Stimulated activated effector memory CD8-positive, alpha-beta T cell treated with anti-CD3 and anti-CD28 coated beads, Interleukin-12 subunit alpha, Interleukin-12 subunit beta, amount 100 ng/mL, for 72 hours (primary cell): ENCODE measurements around the gene SUSD1.

Source experiments
- ATAC-seq: fragments of 150-1000 bp; cut with Tn5 transposase; 2 replicates; pipeline ENCODE4 v1.10.0; 2021
- DNase-seq, 2 donors: peaks; one replicate each; pipeline ENCODE4 v3.0.0; 2021 to 2022; ENCODE audit warnings: low spot score in 2 of 2
- H3K27ac Mint-ChIP-seq: one replicate; pipeline ENCODE4 v1.8.0; 2022; ENCODE audit warnings: mild to moderate bottlenecking, mixed read lengths
- H3K36me3 Mint-ChIP-seq: one replicate; pipeline ENCODE4 v1.8.0; 2022; ENCODE audit warnings: mild to moderate bottlenecking, mixed read lengths
- H3K4me1 Mint-ChIP-seq: one replicate; pipeline ENCODE4 v1.8.0; 2022; ENCODE audit warnings: mixed read lengths
- H3K4me3 Mint-ChIP-seq: one replicate; pipeline ENCODE4 v1.8.0; 2022; ENCODE audit warnings: mild to moderate bottlenecking, mixed read lengths
- H3K9me3 Mint-ChIP-seq: one replicate; pipeline ENCODE4 v1.8.0; 2022; ENCODE audit warnings: mixed read lengths

Gene SUSD1

DNA sequence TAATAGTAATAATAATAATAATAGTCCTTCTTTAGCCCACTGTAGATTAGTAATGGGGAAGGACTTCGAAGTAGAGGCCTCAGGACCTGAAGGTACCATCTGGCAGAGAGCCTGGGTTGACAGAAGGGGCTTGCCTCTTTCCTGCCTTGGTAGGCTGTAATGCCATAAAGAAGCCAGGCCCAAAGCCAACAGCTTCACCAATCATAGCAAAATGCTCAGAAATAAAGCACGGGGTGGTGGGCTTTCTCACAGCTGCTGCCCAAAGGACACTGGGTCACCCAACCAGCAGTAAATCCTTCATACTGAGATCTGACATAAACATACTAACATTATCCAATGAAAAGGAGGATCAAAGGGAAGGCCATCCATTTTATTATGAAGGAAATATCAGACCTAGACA is 70.7 kb downstream of the SUSD1 start:
- ATAC-seq (no peak), DNase-seq (no peak)
- Mint-ChIP-seq H3K4me3 (no peak overlapping the region), H3K27ac (no peak overlapping the region), H3K9me3 (no peaks in the 10 kb centered on the region), H3K36me3 (peaks cover 21% of the 10 kb centered on the region), H3K4me1 (no peaks in the 10 kb centered on the region)

DNA sequence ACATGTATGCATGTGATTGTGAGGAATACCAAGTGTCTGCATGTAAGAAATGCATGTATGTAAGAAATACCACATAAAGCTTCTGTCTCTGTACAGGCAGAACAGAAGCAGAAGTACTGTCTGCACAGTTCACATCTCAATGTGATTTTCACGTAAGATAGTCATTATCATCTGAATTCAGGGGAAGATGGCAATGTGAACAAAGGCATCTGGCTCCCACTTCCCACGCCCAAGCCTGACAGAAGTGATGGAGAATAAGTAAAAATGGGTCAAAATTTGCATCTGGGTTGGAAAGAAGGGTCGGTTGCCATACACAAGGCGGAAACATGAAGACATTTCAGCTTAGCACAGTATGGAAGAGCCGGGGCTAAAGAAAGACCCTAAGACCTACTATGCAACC is 71.7 kb downstream of the SUSD1 start:
- Mint-ChIP-seq H3K36me3 (peaks cover 13% of the 10 kb centered on the region), H3K4me3 (no peak overlapping the region), H3K9me3 (no peaks in the 10 kb centered on the region), H3K27ac (no peak overlapping the region), H3K4me1 (no peaks in the 10 kb centered on the region)
- ATAC-seq = no peak
- no peak for DNase-seq

DNA sequence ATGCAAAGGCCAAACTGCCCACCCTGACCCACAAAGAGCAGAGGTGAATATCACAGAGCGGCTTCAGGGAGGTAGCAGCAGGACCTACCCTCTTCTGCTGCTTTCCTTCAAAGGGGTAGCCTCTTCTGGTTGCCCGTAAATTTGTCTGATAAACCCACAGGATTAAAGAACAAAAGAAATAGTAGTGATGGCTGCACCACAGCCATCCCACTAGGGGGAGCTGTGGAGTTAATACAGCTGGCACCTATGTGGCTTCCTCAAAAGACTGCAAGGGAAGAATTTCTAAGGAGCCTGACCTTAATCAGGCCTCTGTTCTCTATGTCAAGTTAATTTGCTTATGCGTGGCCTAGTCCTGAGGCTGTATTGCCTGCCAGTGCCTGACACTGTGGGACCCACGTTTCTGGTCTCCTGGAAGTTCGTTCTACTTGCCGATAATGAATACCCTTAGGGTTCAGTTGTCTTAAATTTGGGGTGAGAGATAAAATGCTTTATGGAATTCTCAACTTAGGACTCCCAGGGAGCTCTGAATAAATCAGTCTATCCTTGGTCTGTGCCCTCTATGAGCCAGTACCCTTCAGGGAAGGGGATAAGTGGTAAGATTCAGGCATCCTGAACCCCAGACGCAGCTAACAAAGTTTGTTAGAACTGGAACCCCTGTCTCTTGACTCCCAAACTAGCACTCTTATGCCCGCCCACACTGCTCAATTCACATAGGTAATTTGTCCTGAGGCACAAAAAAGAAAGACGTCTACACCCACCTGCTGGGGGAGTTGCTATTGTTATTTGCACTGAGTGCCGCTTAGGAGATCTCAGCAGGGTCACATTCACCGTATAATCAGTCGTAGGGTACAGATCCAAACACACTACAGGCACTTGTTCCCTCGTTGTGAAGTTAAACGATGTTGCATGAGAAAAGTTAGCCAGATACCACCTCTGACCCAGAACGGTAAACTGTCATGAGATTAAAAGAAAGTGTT is 77.1 kb downstream of the SUSD1 start:
- peak; percentile 85 for ATAC-seq
- H3K4me3 Mint-ChIP-seq = no peak overlapping the region
- H3K4me1 Mint-ChIP-seq = peaks cover 26% of the 10 kb centered on the region
- no peak overlapping the region for H3K27ac Mint-ChIP-seq
- peaks cover 7% of the 10 kb centered on the region for H3K36me3 Mint-ChIP-seq
- peak; percentile 75 to 76 for DNase-seq
- H3K9me3 Mint-ChIP-seq = no peaks in the 10 kb centered on the region

DNA sequence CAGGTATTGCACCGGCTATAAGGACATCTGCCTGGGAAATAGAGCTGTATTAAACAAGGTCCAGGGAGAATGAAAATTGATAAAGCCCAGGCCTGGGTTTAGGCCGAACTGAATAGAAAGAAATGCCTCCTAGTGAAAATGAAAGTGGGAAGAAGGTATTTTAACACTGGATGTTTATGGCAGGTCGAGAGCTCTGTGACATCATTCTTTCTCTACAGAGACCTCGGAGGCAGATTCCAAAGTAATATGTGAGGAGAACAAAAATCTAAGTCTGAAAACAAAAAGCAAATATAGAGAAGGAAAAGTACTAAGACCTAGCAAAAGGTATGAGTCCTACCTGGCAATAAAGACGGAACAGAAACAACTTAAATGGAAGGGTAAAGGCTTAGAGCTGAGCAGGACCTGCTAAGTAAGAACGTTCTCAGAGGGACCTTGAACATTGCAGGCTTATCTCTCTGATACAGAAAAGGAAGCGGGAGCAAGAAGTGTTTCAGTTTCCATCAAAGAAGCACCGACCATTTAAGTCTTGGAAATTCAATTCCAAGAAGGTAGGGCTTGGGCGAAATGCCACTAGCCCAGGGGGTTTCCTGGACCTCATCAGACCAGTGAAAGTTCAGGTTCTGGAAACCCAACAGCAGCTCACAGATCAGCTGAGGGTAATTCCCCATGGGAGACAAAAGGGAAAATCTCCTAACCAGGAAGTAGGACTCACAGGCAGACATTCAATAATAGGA is 80.0 kb downstream of the SUSD1 start:
- Mint-ChIP-seq H3K27ac (peak overlapping the region; percentile 80), H3K4me3 (peak overlapping the region; percentile 24), H3K36me3 (no peaks in the 10 kb centered on the region), H3K9me3 (no peaks in the 10 kb centered on the region), H3K4me1 (peaks cover 26% of the 10 kb centered on the region)
- DNase-seq = no peak
- ATAC-seq = no peak

DNA sequence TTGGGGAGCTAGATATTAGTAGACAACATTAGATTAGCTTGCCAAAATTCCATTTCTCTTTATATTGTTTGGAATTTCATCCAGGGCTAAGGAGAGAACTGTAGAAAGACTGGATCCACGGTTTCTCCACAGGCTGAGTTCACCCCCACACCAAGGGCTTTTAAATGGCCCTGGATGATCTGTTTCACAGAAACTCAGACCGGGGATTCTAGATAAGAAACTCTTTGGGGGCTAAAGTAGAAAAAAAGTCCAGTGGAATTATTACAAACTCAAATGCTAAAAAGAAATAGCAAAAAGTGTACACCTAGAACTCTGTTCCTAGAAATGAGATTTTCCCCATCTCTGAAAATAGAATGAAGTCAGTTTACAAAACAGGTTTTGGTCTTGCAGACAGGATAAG is 80.9 kb downstream of the SUSD1 start:
- Mint-ChIP-seq H3K4me3 (peak overlapping the region; percentile 24), H3K4me1 (peaks cover 26% of the 10 kb centered on the region), H3K27ac (peak overlapping the region; percentile 80), H3K36me3 (no peaks in the 10 kb centered on the region), H3K9me3 (no peaks in the 10 kb centered on the region)
- DNase-seq = no peak
- no peak for ATAC-seq

DNA sequence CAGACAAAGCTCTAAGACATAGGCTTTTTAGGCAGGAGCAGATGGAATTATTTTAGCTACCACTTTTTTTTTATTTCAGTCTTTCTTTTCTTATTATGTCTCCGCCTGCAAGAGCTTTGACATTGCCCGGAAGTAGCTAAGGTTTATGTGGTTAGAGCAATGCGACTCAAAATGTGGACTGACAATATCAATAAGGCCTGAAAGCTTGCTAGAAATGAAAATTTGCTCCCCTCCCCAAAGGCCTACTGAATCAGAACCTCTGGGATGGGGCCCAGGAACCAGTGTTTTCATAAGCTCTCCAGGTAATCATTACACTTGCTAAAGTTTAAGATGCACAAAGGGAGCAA is 81.3 kb downstream of the SUSD1 start:
- DNase-seq = no peak
- ATAC-seq = peak; percentile 65
- H3K9me3 Mint-ChIP-seq = no peaks in the 10 kb centered on the region
- H3K4me1 Mint-ChIP-seq = peaks cover 26% of the 10 kb centered on the region
- peak overlapping the region; percentile 24 for H3K4me3 Mint-ChIP-seq
- H3K36me3 Mint-ChIP-seq = no peaks in the 10 kb centered on the region
- peak overlapping the region; percentile 80 for H3K27ac Mint-ChIP-seq

DNA sequence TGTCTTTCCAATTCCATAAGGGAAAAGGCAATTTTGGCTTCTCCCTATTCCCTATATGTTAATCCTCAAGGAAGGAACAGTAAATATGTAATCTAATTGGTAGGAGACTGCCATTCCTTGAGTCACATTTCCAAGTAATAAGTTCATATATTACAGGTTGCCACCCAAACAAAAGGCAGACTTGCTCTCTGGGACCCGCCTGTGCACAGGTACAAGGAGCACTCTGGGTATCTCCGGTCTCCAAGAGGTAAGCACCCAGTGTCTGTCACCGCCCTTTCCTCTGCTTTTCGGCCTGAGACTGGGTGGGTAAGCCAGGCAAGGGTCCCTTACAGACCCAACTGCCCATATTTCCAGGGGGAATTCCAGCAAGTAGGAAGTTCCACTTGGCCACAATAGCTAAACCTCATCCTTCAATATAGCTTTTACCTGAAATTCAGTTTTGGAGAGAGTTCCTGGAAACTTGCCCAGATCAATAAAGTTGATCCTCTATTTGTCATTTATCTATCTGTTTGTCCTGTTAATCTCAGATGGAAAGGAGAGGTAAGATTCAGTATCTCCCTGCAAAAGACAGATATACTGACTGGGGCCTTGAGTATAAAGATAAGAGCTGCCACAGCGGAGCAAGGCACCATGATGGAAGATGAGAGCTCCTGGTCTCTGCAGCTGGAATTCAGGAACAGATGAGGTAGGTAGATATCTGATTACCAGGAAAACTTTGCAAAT is 81.8 kb downstream of the SUSD1 start:
- Mint-ChIP-seq H3K4me1 (peaks cover 26% of the 10 kb centered on the region), H3K36me3 (no peaks in the 10 kb centered on the region), H3K27ac (peak overlapping the region; percentile 80), H3K4me3 (peak overlapping the region; percentile 24), H3K9me3 (no peaks in the 10 kb centered on the region)
- ATAC-seq (no peak), DNase-seq (peak in 1 of 2 donors; percentile 40)

DNA sequence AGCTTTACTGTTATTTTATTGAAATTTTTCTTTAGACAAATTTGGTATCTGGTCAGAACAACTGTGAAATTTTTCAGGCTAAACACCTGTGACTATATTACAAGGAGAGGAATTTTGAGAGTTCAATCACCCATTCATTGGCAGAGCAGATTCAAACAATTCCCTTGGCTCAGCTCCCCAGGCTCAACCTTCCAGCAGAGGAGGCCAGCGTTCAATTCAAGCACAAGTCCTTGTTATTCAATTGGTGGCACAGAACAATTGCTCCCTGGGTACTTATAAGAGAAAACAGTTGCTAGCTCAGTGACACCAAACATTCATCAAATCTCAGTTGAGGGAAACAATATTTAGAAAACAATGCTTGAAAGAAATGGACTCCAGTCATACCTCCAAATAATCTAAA is 83.3 kb downstream of the SUSD1 start:
- ATAC-seq (no peak), DNase-seq (no peak)
- Mint-ChIP-seq H3K4me1 (peaks cover 26% of the 10 kb centered on the region), H3K27ac (no peak overlapping the region), H3K9me3 (no peaks in the 10 kb centered on the region), H3K36me3 (no peaks in the 10 kb centered on the region), H3K4me3 (no peak overlapping the region)

DNA sequence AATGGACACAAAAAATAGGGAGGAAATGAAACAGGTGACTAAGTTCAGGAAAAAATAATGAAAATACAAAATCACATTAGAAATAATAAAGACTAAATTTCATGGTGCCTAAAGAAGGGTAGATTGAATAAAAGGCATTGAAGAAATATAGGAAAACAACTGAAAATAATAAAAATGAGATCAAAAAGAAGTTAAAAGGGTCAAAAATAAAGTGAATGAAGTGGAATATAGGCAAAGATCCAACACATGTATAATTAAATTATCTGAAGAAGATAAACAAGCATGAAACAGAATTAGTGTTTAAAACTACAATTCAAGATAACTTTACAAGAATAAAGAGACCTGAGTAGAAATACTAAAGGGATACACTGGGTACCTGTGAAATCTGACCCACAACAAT is 87.6 kb downstream of the SUSD1 start:
- Mint-ChIP-seq H3K4me3 (no peak overlapping the region), H3K27ac (no peak overlapping the region), H3K4me1 (no peaks in the 10 kb centered on the region), H3K9me3 (no peaks in the 10 kb centered on the region), H3K36me3 (no peaks in the 10 kb centered on the region)
- ATAC-seq (no peak), DNase-seq (no peak)

DNA sequence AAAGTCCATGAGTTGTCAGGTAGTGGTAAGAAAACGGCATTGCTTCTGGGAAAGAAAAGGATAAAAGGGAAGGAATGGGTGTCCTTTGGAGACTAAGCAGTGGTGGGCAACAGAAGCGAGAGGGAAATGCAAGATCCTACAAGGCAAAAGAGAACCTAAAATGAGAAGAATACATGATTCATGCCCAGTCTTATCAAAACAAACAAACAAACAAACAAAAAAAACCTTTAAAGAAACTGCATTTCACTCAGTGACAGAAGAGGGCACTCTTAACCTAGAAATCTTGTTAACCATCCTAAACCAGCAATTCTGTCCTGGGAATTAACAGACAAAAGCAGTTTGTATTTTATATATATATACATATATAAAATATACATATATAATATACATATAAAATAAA is 88.5 kb downstream of the SUSD1 start:
- H3K9me3 Mint-ChIP-seq = no peaks in the 10 kb centered on the region
- H3K27ac Mint-ChIP-seq = no peak overlapping the region
- no peaks in the 10 kb centered on the region for H3K4me1 Mint-ChIP-seq
- DNase-seq (no peak), ATAC-seq (no peak)
- H3K4me3 Mint-ChIP-seq = no peak overlapping the region
- H3K36me3 Mint-ChIP-seq = no peaks in the 10 kb centered on the region

DNA sequence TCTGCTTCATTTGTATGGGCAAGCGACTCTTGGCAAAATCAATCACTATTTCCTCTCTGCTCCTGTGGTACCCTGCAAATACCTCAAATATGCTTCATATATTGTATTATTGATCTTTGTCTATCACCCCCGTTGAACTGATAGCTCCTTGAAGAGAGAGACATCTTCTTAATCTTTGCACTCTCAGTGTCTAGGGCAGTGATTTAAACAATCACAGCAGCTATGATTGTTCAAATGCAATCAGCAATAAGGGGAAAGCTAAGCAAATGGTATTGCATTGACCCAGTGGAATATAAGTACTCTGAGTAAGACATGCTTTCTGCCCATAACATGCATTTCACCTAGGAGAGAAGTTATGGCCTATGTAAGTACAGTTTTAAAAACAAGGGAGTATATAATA is 90.2 kb downstream of the SUSD1 start:
- ATAC-seq (no peak), DNase-seq (no peak)
- H3K27ac Mint-ChIP-seq = no peak overlapping the region
- H3K36me3 Mint-ChIP-seq = no peaks in the 10 kb centered on the region
- no peaks in the 10 kb centered on the region for H3K4me1 Mint-ChIP-seq
- no peaks in the 10 kb centered on the region for H3K9me3 Mint-ChIP-seq
- no peak overlapping the region for H3K4me3 Mint-ChIP-seq

DNA sequence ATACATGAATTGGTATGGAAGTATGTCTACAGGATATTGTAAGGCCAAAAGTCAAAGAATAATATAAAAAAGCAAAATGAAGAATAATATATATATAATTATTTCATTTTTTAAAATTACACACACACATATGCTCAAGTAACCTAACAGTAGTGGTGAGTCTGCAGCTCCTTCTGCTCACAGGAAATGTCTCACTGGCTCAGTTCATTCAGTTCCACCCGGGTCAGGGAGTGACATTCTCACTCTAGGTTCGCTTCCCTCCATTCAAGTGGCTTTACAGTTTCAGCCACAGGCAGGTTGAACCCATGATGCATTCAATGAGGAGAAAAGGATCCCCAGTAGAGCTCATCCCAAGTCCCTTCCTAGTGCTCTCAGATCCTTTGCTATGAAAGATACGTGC is 90.8 kb downstream of the SUSD1 start:
- H3K4me3 Mint-ChIP-seq = no peak overlapping the region
- DNase-seq (peak in 1 of 2 donors; percentile 33), ATAC-seq (no peak)
- no peaks in the 10 kb centered on the region for H3K36me3 Mint-ChIP-seq
- H3K9me3 Mint-ChIP-seq = no peaks in the 10 kb centered on the region
- H3K27ac Mint-ChIP-seq = no peak overlapping the region
- H3K4me1 Mint-ChIP-seq = no peaks in the 10 kb centered on the region

DNA sequence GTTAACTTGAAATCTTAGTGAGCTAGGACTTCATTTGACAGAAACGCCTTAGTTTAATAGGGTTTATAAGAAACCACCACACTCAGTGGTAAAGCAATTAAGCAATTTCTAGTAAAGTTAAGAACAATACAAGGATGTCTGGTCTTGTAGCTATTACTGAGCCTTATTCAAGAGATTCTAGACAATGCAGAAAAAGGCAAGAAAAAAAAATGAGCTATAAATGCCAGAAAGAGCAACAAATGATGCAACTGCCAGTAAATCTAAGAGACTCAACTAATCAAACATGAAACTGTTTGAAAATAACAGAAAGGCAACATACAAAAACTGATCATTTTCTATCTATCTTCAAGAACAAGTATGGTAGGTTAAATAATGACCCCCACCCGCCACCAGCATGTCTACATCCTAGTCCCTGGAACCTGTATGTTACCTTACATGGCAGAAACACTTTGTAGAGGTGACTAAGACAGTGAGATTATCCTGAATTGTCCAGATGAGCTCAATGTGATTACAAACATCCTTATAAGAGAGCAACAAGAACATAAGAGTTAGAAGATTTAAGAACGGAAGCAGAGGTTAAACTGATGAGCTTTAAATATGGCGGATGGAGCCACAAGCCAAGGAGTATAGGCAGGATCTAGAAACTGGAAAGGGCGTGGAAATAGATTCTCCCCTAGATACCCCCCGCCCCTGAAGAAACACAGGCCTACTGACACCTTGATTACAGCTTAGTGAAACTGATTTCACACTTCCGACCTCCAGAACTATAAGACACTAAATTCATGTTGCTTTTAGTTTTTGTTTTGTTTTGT is 93.0 kb downstream of the SUSD1 start:
- DNase-seq (no peak), ATAC-seq (no peak)
- Mint-ChIP-seq H3K27ac (no peak overlapping the region), H3K36me3 (no peaks in the 10 kb centered on the region), H3K9me3 (no peaks in the 10 kb centered on the region), H3K4me3 (no peak overlapping the region), H3K4me1 (peaks cover 2% of the 10 kb centered on the region)

DNA sequence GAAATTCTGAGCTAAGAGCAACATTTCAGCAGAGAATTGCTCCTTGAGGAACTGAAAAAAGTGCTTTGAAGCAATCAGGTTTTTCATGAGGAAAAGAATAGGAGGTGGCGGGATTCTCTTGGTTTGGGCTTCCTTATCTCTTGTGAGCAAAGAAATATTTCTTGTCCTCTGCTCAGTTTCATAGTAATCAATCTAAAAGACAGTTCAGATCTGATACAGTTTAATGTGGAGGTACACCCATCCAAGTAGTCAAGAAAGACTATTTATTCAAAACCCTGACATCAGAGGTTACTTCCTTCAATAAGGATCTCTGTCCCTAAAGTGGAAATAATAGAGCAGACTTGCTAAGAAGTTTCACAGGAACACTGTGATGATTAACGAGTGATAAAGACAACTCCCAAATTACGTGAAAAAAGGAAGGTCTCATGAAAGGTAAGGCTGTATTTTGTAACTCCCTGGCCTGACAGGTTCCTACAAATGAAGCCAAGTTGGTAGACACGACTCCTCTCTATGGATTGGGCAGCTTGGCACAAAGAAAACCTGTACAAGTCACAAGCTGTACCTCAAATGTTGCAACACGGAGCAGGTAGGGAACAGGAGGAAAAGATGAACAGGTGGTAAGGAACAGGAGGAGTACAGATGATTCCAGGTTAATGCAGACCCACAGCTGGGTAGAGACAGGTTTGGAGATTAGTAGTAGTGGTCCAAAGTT is 94.1 kb downstream of the SUSD1 start:
- Mint-ChIP-seq H3K9me3 (no peaks in the 10 kb centered on the region), H3K4me1 (peaks cover 13% of the 10 kb centered on the region), H3K27ac (no peak overlapping the region), H3K36me3 (no peaks in the 10 kb centered on the region), H3K4me3 (no peak overlapping the region)
- DNase-seq (no peak), ATAC-seq (no peak)
